Activated CD4-positive, alpha-beta T cell treated with anti-CD3 and anti-CD28 coated beads for 4 hours (primary cell): ENCODE data around the gene FGF12.
"Not testable (repeated sequence)": the region's sequence is repeated elsewhere in the genome, so short reads cannot be mapped to it uniquely, and the experiment has no call there.

Experiments used
- DNase-seq, 2 donors: peaks; one replicate each; pipeline ENCODE4 v3.0.0-alpha.2; 2020

Gene FGF12

GRCh38 chr3:192576704-192577103 is 150.6 kb downstream of the FGF12 start:
- DNase-seq: not testable (repeated sequence)

- no peak for DNase-seq
These were observed 151.3 kb downstream of the FGF12 start for GRCh38 chr3:192575879-192576506.

GRCh38 chr3:192573240-192573639 is 154.1 kb downstream of the FGF12 start:
- DNase-seq: no peak

- DNase-seq: no peak
These were observed 156.2 kb downstream of the FGF12 start for GRCh38 chr3:192570821-192571791.

- no peak for DNase-seq
These were observed 157.0 kb downstream of the FGF12 start for GRCh38 chr3:192570315-192570714.

- DNase-seq: peak; percentile 41 to 44
These were observed 160.5 kb downstream of the FGF12 start for GRCh38 chr3:192566706-192567290.

- no peak for DNase-seq
These were observed 162.7 kb downstream of the FGF12 start for GRCh38 chr3:192564611-192565010.

GRCh38 chr3:192563417-192563816 is 163.9 kb downstream of the FGF12 start:
- no peak for DNase-seq

GRCh38 chr3:192553707-192554106 is 173.6 kb downstream of the FGF12 start:
- no peak for DNase-seq

GRCh38 chr3:192550356-192550755 is 177.0 kb downstream of the FGF12 start:
- no peak for DNase-seq

GRCh38 chr3:192545333-192545732 is 182.0 kb downstream of the FGF12 start:
- no peak for DNase-seq

GRCh38 chr3:192543163-192543562 is 184.2 kb downstream of the FGF12 start:
- DNase-seq: no peak

- no peak for DNase-seq
These were observed 210.5 kb downstream of the FGF12 start for GRCh38 chr3:192516820-192517219.

- no peak for DNase-seq
These were observed 211.7 kb downstream of the FGF12 start for GRCh38 chr3:192515664-192516045.

- DNase-seq: no peak
These were observed 212.3 kb downstream of the FGF12 start for GRCh38 chr3:192514754-192515663.

GRCh38 chr3:192514081-192514753 is 213.1 kb downstream of the FGF12 start:
- DNase-seq: no peak

GRCh38 chr3:192505731-192506130 is 221.6 kb downstream of the FGF12 start:
- DNase-seq: no peak

- no peak for DNase-seq
These were observed 225.9 kb downstream of the FGF12 start for GRCh38 chr3:192501401-192501800.

GRCh38 chr3:192496905-192497587 is 230.3 kb downstream of the FGF12 start:
- no peak for DNase-seq

GRCh38 chr3:192494174-192494573 is 233.2 kb downstream of the FGF12 start:
- no peak for DNase-seq

GRCh38 chr3:192490720-192491119 is 236.6 kb downstream of the FGF12 start:
- no peak for DNase-seq
